HCT116 (cell line): ENCODE data around the gene NINJ2.

Experiments
- EGR1 ChIP-seq: IDR thresholded peaks from 2 replicates; pipeline ENCODE4 v1.6.1; 2012; ENCODE audit warnings: low read depth
- ELF1 ChIP-seq: IDR thresholded peaks from 2 replicates; pipeline ENCODE4 v1.6.1; 2012; ENCODE audit warnings: low read depth, borderline replicate concordance
- EZH2 ChIP-seq: fragments of 200-600 bp; sonication (generic); IDR thresholded peaks from 2 replicates; pipeline ENCODE4 v1.6.1; 2017; ENCODE audit warnings: antibody characterized with exemption, mixed run types
- EZH2phosphoT487 ChIP-seq: fragments of 200-600 bp; IDR thresholded peaks from 2 replicates; pipeline ENCODE4 v1.6.1; 2018; ENCODE audit warnings: antibody characterized with exemption, borderline replicate concordance
- POLR2A ChIP-seq: IDR thresholded peaks from 2 replicates; pipeline ENCODE4 v1.7.0; 2011; ENCODE audit warnings: borderline replicate concordance; ENCODE audit not compliant: insufficient read depth, insufficient read length; ENCODE audit errors: extremely low read depth
- POLR2AphosphoS5 ChIP-seq: IDR thresholded peaks from 2 replicates; pipeline ENCODE4 v1.6.1; 2011; ENCODE audit warnings: mild to moderate bottlenecking, low read depth, low read length, moderate library complexity
- SP1 ChIP-seq: IDR thresholded peaks from 2 replicates; pipeline ENCODE4 v1.6.1; 2012; ENCODE audit warnings: low read depth
- YY1 ChIP-seq: IDR thresholded peaks from 2 replicates; pipeline ENCODE4 v1.6.1; 2011; ENCODE audit warnings: low read length, low read depth, moderate library complexity, mild to moderate bottlenecking; ENCODE audit not compliant: insufficient replicate concordance; ENCODE audit errors: extremely low read depth
- TF ChIP-seq, protein P1 (sequence below): IDR thresholded peaks from 2 replicates; pipeline ENCODE4 v1.6.1; 2012
- TF ChIP-seq, protein P2 (sequence below), 3 experiments: fragments of 200-600 bp in 1 of 3; sonication (generic) in 1 of 3; IDR thresholded peaks in 2 of 3; conservative IDR thresholded peaks in 1 of 3; 2 replicates each; pipeline ENCODE4 v1.5.1; 2012 to 2017; ENCODE audit warnings: low read depth in 2 of 3, low read length in 2 of 3, antibody characterized with exemption in 1 of 3, borderline replicate concordance in 1 of 3, control low read depth in 1 of 3, mild to moderate bottlenecking in 1 of 3, mixed read lengths in 1 of 3, mixed run types in 1 of 3, moderate library complexity in 1 of 3; ENCODE audit not compliant: insufficient read depth in 1 of 3
- TF ChIP-seq, protein P3 (sequence below): IDR thresholded peaks from 2 replicates; pipeline ENCODE4 v1.6.1; 2012
- TF ChIP-seq, protein P4 (sequence below): IDR thresholded peaks from 2 replicates; pipeline ENCODE4 v1.6.1; 2012; ENCODE audit warnings: low read depth
- TF ChIP-seq, protein P5 (sequence below): IDR thresholded peaks from 2 replicates; pipeline ENCODE4 v1.6.1; 2011; ENCODE audit warnings: mild to moderate bottlenecking, low read length, moderate library complexity; ENCODE audit not compliant: insufficient replicate concordance; ENCODE audit errors: extremely low read depth

DNA sequence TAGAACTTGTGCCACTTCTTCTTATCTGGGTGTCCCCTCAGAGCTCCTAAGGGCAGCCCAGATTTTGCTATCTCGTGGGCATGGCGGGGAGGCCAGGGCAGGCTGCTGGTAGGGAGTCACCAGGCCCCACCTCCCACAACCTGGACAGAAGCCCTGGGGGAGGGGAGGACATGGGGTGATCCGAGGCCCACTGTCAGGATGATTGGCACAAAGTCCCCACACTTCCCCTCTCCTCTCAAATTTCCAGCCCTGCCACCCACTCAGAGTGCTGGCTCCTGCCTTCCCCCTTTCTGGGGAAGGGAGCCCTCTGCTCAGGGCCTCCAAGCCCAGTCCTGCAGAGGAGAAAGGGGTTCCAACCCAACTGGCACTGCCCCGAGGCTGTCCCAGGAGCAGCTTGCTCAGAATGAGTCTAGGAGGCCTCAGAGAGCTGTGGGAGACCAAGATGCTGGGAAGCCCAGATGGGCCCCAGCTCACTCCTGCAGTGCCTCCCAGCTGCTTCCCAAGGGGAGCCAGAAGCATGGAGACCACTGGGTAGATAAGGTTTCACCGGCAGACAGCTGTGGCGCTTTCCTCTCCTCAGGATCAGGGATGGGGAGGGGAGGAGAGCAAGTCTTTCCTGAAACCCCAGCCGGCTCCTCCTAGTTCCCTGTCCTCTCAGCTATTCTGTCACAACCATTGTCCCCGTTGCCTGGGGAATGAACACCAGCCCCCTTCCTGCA is 120.7 kb downstream of the NINJ2 start:
- TF ChIP-seq POLR2A (no peak), POLR2AphosphoS5 (no peak), EZH2 (no peak), EZH2phosphoT487 (no peak), EGR1 (no peak), SP1 (no peak), YY1 (no peak), ELF1 (no peak)
- TF ChIP-seq, protein P1, sequence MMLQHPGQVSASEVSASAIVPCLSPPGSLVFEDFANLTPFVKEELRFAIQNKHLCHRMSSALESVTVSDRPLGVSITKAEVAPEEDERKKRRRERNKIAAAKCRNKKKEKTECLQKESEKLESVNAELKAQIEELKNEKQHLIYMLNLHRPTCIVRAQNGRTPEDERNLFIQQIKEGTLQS = no peak
- TF ChIP-seq, protein P2, sequence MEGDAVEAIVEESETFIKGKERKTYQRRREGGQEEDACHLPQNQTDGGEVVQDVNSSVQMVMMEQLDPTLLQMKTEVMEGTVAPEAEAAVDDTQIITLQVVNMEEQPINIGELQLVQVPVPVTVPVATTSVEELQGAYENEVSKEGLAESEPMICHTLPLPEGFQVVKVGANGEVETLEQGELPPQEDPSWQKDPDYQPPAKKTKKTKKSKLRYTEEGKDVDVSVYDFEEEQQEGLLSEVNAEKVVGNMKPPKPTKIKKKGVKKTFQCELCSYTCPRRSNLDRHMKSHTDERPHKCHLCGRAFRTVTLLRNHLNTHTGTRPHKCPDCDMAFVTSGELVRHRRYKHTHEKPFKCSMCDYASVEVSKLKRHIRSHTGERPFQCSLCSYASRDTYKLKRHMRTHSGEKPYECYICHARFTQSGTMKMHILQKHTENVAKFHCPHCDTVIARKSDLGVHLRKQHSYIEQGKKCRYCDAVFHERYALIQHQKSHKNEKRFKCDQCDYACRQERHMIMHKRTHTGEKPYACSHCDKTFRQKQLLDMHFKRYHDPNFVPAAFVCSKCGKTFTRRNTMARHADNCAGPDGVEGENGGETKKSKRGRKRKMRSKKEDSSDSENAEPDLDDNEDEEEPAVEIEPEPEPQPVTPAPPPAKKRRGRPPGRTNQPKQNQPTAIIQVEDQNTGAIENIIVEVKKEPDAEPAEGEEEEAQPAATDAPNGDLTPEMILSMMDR (IDR thresholded peaks at IDR 0.05 in 2 of 3, conservative IDR thresholded peaks at IDR 0.05 in 1 of 3; ENCODE audit: borderline replicate concordance in 1 of 3, insufficient read depth in 1 of 3, low read depth in 2 of 3, low read length in 2 of 3) = no peak
- TF ChIP-seq, protein P3, sequence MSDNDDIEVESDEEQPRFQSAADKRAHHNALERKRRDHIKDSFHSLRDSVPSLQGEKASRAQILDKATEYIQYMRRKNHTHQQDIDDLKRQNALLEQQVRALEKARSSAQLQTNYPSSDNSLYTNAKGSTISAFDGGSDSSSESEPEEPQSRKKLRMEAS = no peak
- TF ChIP-seq, protein P4, sequence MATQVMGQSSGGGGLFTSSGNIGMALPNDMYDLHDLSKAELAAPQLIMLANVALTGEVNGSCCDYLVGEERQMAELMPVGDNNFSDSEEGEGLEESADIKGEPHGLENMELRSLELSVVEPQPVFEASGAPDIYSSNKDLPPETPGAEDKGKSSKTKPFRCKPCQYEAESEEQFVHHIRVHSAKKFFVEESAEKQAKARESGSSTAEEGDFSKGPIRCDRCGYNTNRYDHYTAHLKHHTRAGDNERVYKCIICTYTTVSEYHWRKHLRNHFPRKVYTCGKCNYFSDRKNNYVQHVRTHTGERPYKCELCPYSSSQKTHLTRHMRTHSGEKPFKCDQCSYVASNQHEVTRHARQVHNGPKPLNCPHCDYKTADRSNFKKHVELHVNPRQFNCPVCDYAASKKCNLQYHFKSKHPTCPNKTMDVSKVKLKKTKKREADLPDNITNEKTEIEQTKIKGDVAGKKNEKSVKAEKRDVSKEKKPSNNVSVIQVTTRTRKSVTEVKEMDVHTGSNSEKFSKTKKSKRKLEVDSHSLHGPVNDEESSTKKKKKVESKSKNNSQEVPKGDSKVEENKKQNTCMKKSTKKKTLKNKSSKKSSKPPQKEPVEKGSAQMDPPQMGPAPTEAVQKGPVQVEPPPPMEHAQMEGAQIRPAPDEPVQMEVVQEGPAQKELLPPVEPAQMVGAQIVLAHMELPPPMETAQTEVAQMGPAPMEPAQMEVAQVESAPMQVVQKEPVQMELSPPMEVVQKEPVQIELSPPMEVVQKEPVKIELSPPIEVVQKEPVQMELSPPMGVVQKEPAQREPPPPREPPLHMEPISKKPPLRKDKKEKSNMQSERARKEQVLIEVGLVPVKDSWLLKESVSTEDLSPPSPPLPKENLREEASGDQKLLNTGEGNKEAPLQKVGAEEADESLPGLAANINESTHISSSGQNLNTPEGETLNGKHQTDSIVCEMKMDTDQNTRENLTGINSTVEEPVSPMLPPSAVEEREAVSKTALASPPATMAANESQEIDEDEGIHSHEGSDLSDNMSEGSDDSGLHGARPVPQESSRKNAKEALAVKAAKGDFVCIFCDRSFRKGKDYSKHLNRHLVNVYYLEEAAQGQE = no peak
- TF ChIP-seq, protein P5, sequence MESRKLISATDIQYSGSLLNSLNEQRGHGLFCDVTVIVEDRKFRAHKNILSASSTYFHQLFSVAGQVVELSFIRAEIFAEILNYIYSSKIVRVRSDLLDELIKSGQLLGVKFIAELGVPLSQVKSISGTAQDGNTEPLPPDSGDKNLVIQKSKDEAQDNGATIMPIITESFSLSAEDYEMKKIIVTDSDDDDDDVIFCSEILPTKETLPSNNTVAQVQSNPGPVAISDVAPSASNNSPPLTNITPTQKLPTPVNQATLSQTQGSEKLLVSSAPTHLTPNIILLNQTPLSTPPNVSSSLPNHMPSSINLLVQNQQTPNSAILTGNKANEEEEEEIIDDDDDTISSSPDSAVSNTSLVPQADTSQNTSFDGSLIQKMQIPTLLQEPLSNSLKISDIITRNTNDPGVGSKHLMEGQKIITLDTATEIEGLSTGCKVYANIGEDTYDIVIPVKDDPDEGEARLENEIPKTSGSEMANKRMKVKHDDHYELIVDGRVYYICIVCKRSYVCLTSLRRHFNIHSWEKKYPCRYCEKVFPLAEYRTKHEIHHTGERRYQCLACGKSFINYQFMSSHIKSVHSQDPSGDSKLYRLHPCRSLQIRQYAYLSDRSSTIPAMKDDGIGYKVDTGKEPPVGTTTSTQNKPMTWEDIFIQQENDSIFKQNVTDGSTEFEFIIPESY = no peak
